ENCODE data around the gene RNU6-1. TPM values are rescaled to one million over a fixed set of nuclear protein-coding genes. Genes with fewer than 3 reads are reported as not detected.

Gene RNU6-1
- not detected in 2 replicates for total RNA-seq (2014; rRNA removed; shearing (Covaris generic))

DNA sequence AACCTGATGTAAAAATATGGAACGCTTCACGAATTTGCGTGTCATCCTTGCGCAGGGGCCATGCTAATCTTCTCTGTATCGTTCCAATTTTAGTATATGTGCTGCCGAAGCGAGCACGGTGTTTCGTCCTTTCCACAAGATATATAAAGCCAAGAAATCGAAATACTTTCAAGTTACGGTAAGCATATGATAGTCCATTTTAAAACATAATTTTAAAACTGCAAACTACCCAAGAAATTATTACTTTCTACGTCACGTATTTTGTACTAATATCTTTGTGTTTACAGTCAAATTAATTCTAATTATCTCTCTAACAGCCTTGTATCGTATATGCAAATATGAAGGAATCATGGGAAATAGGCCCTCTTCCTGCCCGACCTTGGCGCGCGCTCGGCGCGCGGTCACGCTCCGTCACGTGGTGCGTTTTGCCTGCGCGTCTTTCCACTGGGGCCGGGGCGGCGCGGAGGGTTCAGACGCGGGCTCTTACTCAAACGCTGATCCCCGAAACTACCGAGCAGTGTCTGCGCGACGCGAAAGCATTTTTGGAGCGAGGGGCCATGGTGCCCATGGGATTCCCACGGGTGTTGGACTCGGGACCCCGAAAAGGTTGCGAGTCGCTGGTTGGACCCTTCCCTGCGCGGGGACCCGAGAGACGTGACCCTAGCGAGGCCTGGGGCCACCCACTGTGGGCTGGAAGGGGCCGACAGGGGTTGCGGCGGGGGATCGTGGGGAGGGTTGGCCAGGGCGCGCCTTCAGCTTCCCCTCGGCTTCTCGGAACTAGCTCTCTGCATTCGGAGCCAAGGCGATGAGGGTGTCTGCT lies at the start of gene RNU6-1:
Gene RNU6-1 (minus strand): TSS at position 117 of the 820 bp plus-strand sequence.
- peak within 1 kb of the TSS; percentile 78 for H3K4me3 ChIP-seq
- H3K9me3 ChIP-seq (replicated peaks), result no peaks in the 10 kb centered on the region
- no peaks in the 10 kb centered on the region for H3K36me3 ChIP-seq
- H3K4me1 ChIP-seq, result peaks cover 12% of the 10 kb centered on the region; the same call in 1 of the 2 replicates
- no peaks in the 10 kb centered on the region for H3K27me3 ChIP-seq
- H3K27ac ChIP-seq, result peak within 1 kb of the TSS; percentile 92
- DNase-seq, result peak; percentile 97

DNA sequence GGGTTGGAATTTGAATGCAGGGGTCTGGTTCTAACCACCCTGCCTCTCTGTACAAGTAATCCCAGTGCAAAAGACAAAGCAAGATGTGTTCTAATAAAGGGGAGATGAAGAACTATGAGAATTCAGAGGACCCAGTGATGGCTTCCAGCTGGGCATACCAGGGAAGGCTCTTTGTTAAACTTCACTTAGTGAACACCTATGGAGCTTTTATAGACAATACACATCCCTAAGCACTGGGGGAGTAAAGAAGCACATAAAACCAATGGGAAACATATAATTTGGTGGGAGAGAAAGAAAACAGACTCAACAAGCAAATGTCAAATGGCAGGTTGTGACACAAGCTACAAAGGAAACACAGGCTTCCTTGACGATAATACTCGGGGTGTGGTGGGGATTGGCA lies 47.9 kb upstream of the RNU6-1 start:
- no peak for DNase-seq
- no peaks in the 10 kb centered on the region for H3K36me3 ChIP-seq

DNA sequence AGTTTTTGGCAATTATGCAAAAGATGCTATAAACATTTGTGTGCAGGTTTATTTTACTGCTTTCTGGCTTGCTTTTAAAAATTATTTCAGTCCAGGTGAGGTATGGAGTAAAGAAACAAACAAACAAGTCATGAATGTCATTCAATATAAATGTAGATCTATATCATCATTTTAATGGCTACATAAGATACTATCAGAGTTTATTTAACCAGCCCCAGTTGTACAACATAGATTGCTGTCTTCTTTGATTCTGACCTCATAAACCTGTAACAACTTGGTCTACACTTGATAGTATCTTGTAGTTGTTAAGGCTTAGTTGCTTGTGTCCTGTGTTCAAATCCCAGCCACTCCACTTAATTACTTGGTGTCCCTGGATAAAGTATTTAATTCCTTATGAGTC lies 46.0 kb upstream of the RNU6-1 start:
- H3K27ac ChIP-seq, result no peak overlapping the region
- no peaks in the 10 kb centered on the region for H3K36me3 ChIP-seq
- H3K4me3 ChIP-seq, result no peak overlapping the region
- H3K27me3 ChIP-seq, result no peaks in the 10 kb centered on the region
- DNase-seq, result no peak
- peaks cover 11% of the 10 kb centered on the region for H3K9me3 ChIP-seq (replicated peaks)
- peaks cover 4% of the 10 kb centered on the region; the same call in 1 of the 2 replicates for H3K4me1 ChIP-seq

More for the DNA sequence above, 47.9 kb upstream of the RNU6-1 start:
- Histone ChIP-seq H3K4me3 (no peak overlapping the region), H3K4me1 (peaks cover 4% of the 10 kb centered on the region; the same call in 1 of the 2 replicates), H3K27ac (no peak overlapping the region), H3K27me3 (no peaks in the 10 kb centered on the region), H3K9me3 (replicated peaks) (peaks cover 11% of the 10 kb centered on the region)

DNA sequence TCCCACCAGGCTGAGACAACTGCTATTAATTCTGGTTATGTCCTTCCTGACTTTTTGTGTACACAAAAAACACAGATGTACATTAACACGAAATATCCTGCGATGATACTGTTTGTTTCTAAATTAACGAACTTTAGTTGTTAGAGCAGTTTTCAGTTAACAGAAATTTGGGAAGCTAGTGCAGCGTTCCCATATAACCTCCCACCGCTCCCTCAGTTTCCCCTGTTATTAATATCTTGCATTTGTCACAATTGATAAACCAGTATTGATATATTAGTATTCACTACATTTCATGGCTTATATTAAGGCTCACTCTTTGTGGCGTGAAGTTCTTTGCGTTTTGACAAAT lies 45.3 kb upstream of the RNU6-1 start:
- DNase-seq, result no peak
- H3K27ac ChIP-seq, result no peak overlapping the region; the same call in 1 of the 2 replicates

DNA sequence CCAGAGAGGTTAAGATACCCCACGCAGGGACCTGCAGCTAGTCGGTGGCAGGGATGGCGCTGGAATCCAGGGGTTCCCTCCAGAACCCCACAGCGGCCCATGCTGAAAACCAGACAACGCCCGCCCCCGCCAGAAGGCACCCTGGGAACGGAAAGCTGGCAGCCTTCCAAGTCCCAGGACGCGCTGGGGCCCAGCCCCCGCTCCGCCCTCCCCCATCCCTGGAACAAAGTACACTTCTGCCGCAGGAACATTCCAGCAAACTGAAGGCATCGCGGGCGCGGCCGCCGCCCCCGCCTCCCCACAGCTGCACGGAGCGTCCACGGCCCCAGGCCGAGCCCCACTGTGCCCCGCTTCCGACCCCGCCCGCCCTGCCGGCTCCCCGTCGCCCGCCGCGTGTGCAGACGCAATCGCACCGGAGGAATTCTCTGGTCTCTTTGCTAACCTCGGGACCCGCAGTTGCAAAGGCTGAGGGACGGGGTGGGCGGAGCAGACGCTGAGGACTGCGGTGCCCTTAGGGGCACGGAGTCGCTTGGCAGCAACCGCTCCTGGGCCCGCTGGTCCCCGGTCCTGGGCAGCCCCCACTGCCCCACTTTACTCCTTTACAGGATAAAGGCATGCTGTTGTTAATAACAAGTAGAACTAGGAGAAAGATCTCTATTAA lies 44.8 kb upstream of the RNU6-1 start:
- H3K4me1 ChIP-seq, result peaks cover 6% of the 10 kb centered on the region
- peaks cover 11% of the 10 kb centered on the region for H3K9me3 ChIP-seq (replicated peaks)
- H3K27me3 ChIP-seq, result no peaks in the 10 kb centered on the region
- no peaks in the 10 kb centered on the region for H3K36me3 ChIP-seq
- H3K27ac ChIP-seq, result no peak overlapping the region; the same call in 1 of the 2 replicates
- DNase-seq, result peak; percentile 81 to 85
- H3K4me3 ChIP-seq, result peak overlapping the region; percentile 60

More for the DNA sequence above, 45.3 kb upstream of the RNU6-1 start:
- peak overlapping the region; percentile 60 for H3K4me3 ChIP-seq
- peaks cover 4% of the 10 kb centered on the region; the same call in 1 of the 2 replicates for H3K4me1 ChIP-seq
- peaks cover 11% of the 10 kb centered on the region for H3K9me3 ChIP-seq (replicated peaks)
- no peaks in the 10 kb centered on the region for H3K36me3 ChIP-seq
- no peaks in the 10 kb centered on the region for H3K27me3 ChIP-seq

DNA sequence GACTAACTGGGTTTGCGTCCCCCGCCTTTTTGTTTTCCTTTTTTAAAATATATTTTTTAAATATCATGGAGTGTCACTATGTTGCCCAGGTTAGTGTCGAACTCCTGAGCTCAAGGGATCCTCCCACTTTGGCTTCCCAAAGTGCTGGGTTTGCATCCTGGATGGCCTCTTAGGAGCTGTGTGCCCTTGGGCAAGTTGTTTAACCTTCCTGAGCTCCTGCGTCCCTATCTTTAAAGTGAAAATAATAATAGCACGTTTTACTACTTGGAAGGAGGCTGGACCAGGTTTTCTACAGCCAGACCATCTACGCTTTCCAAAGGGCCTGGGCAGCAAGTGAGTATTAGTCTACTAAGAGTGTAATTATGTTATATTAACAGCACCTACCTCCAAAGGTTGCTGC lies 44.2 kb upstream of the RNU6-1 start:
- no peaks in the 10 kb centered on the region for H3K36me3 ChIP-seq
- peaks cover 11% of the 10 kb centered on the region for H3K4me1 ChIP-seq
- H3K27me3 ChIP-seq, result no peaks in the 10 kb centered on the region
- DNase-seq, result no peak
- H3K27ac ChIP-seq, result no peak overlapping the region
- H3K4me3 ChIP-seq, result peak overlapping the region; percentile 60
- peaks cover 11% of the 10 kb centered on the region for H3K9me3 ChIP-seq (replicated peaks)

DNA sequence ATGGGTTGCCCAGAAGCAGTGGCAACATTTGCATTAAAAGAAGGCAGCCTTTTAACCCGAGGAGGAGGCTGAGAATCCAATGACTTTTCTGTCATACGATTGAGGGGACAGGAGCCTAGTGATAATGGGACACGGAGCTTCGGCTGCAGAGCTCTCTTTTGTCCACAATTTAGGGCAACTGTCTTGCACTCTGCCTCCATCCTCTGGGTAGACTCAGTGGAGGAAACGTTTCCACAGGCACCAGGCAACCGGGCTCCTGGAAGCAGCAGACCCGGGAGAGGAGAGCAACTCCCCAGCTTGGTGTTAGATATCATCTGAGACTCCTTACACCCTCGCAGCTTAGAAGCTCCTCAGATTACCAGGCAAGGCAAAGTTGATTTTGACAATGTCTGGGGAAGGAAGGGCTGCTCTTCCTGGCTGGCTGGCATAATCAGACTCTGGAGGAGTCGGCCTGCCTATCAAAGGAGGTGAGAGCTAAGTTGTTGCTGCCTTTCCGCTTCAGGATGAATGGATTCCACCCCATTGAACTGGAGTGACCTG lies 43.5 kb upstream of the RNU6-1 start:
- H3K27ac ChIP-seq, result no peak overlapping the region
- DNase-seq, result no peak

DNA sequence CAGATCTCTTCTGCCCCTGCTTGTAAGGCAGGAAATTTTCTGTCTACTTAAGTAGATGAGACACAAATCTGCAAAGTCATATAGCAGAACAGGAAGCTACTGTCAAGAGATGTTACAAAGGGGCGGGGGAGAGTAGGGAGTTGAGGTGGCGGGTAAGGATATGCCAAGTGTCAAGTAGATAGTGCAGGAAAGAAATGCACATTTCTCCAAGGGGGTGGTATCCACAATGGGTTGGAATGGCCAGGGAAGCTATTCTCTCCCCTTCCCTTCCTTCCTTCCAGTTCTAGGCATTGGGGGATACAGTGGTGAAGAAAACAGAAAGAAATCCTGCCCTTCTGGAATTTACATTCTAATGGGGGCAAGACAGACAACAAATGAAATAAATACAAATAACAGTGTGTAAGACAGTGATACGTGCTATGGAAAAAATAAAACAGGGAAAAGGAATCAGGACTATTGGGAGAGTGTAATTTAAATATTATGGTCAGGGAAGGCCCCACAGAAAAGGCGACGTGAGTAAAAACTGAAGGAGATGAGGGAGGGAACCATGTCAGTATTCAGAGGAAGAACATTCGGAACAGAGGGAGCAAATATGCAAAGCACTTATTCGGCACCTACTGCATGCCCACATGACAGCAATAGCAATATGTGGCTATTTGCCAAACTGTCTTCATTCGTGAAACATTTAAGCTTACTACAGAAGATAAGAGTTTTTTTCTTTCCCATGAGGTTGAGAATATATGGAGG lies 42.8 kb upstream of the RNU6-1 start:
- H3K4me1 ChIP-seq, result peaks cover 12% of the 10 kb centered on the region
- DNase-seq, result no peak
- no peak overlapping the region for H3K4me3 ChIP-seq
- no peak overlapping the region for H3K27ac ChIP-seq
- H3K27me3 ChIP-seq, result no peaks in the 10 kb centered on the region
- H3K9me3 ChIP-seq (replicated peaks), result peaks cover 11% of the 10 kb centered on the region
- no peaks in the 10 kb centered on the region for H3K36me3 ChIP-seq

More for the DNA sequence above, 43.5 kb upstream of the RNU6-1 start:
- Histone ChIP-seq H3K36me3 (no peaks in the 10 kb centered on the region), H3K4me1 (peaks cover 12% of the 10 kb centered on the region), H3K4me3 (no peak overlapping the region), H3K27me3 (no peaks in the 10 kb centered on the region), H3K9me3 (replicated peaks) (peaks cover 11% of the 10 kb centered on the region)

DNA sequence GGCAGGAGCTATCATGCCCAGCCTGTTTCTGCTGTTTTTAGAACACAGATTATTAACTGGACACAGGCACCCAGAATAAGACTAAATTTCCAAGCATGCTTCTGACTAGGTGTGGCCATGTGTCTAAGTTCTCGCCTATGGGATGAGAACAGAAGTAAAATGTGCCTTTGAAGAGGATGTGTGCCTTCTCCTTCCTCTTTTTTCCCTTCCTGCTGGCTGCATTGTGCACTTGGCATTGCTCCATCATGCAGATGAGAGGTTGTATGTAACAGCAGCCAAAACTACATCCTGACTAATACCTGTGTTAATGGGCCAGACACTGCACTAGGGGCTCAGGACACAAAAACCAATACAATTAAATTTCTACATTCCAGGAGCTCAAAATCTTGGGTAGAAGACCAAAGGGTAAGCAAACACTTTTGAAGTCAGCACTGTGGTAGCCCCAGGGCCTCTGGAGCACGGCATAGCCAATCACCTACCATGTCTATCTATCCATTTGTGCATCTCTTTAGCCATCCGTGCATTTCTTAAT lies 40.9 kb upstream of the RNU6-1 start:
- Histone ChIP-seq H3K9me3 (replicated peaks) (peaks cover 7% of the 10 kb centered on the region), H3K27ac (no peak overlapping the region), H3K4me1 (peaks cover 12% of the 10 kb centered on the region), H3K36me3 (no peaks in the 10 kb centered on the region), H3K4me3 (no peak overlapping the region), H3K27me3 (no peaks in the 10 kb centered on the region)
- DNase-seq, result no peak

DNA sequence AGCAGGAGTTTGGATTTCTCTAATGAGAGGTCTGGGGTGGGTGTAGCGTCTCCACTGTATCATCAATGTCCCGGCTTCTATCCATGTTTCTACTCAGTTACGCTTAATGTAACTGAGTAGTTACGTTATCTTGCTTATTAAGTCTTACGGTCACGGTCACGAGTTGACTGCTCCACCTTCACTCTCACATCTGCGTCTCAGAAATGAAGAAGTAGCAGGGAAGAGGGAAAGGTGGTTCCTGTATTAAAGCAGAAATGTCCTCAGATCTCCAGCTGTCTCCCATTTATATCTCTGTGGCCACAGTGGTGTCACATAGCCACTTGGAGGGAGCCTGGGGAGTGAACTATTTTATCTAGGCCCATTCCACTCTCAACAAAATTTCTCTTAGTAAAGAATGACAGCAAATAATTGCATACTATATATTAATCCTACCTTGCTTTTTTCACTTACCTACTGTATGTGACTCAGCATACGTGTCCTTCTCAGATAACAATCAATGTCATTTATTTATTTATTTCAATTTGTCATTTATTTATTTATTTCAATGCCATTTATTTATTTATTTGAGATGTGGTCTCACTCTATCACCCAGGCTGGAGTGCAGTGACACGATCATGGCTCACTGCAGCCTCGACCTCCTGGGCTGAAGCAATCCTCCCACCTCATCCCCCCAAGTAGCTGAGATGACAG lies 39.7 kb upstream of the RNU6-1 start:
- DNase-seq, result peak in 1 of 2 experiments; percentile 36

DNA sequence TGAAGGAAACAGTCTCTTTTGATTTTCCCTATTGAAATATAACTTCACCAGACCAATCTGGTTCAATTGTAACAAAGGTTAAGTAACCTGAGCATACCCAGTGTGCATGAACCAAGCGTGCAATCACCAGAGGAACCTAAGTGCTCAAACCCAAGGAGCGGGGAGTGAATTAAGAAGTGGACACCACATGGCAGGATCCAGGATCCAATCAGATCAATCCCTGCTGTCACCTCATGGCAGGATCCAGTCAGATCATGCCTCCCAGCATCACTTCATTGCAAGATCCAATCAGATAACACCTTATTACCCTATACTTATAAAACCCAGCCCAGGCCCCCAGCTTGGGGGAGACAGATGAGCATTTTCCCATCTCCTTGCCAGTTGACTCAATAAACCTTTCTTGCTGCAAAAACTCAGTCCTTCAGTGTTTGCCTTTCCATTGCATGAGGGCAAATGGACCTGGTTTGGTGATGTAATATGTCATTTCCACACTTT lies 38.9 kb upstream of the RNU6-1 start:
- Histone ChIP-seq H3K36me3 (no peaks in the 10 kb centered on the region), H3K27ac (no peak overlapping the region), H3K27me3 (no peaks in the 10 kb centered on the region), H3K4me3 (no peak overlapping the region), H3K4me1 (peaks cover 8% of the 10 kb centered on the region), H3K9me3 (replicated peaks) (no peaks in the 10 kb centered on the region)
- DNase-seq, result peak; percentile 27 to 40

More for the DNA sequence above, 39.7 kb upstream of the RNU6-1 start:
- Histone ChIP-seq H3K27ac (no peak overlapping the region), H3K9me3 (replicated peaks) (no peaks in the 10 kb centered on the region), H3K36me3 (no peaks in the 10 kb centered on the region), H3K4me3 (no peak overlapping the region), H3K27me3 (no peaks in the 10 kb centered on the region), H3K4me1 (peaks cover 8% of the 10 kb centered on the region)

DNA sequence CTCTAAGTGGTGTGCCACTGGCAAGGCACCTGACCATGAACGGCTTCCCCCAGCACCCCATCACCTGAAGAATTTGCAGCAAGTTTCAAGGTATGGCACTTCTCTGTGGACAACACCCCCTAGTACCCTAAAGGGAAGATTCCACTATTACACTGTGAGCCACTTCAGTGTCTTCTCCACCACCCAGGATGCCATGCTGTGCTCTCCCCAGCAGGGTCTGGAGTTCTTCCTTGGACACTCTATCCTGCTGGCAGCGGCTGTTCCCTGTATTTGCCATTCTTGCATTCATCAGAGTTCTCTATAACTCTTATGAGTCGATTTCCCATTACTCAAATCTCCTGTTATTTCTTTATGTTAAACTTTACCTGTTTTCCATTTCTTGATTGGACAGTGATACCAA lies 33.9 kb upstream of the RNU6-1 start:
- DNase-seq, result no peak
- H3K4me3 ChIP-seq, result no peak overlapping the region
- H3K27me3 ChIP-seq, result no peaks in the 10 kb centered on the region
- no peak overlapping the region for H3K27ac ChIP-seq
- H3K9me3 ChIP-seq (replicated peaks), result 0 out of 2 replicates have a peak, but pooled peaks cover 3% of the 10 kb centered on the region
- no peaks in the 10 kb centered on the region; the same call in 1 of the 2 replicates for H3K4me1 ChIP-seq
- no peaks in the 10 kb centered on the region for H3K36me3 ChIP-seq

DNA sequence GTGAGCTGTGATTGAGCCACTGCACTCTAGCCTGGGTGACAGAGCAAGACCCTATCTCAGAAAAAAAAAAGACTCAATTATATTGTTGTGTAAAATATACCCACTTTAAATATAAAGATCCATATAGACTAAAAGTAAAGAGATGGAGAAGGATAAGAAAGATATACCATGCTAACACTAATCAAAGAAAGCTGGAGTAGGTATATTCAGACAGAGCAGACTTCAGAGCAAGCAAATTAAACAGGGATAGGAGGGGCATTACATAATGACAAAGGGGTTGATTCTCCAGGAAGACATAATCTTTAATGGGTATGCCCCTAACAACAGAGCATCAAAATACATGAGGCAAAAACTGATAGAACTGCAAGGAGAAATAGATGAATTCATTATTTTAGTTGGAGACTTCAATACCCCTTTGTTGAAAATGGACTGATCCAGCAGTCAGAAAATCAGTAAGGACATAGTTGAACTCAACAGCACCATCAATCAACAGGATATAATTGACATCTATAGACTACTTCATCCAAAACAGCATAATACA lies 31.1 kb upstream of the RNU6-1 start:
- no peaks in the 10 kb centered on the region for H3K36me3 ChIP-seq
- H3K4me3 ChIP-seq, result no peak overlapping the region
- H3K27me3 ChIP-seq, result no peaks in the 10 kb centered on the region
- DNase-seq, result no peak
- H3K9me3 ChIP-seq (replicated peaks), result 0 out of 2 replicates have a peak, but pooled peaks cover 3% of the 10 kb centered on the region
- no peaks in the 10 kb centered on the region for H3K4me1 ChIP-seq
- no peak overlapping the region for H3K27ac ChIP-seq

Measured in SJCRH30 (cell line).